ENCODE results near the gene METTL9.

DNA sequence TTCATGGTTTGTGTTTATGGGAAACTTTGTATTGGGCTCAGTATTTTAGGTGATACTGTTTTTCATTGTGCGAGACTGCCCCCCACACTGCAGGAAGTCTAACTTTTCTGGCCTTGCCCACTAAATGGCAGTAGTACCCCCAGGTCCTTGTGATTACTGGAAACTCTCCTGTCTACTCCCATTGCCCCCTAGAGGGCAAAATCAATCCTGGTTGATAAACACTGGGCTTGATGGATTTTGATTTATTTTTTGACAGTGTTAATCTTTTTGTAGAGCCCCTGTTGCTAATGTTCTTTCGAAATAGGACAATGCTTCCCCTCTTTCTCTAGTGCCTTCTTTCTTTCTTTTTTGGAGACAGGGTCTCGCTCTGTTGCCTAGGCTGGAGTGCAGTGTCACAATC is 15.5 kb downstream of the METTL9 start:
- TF ChIP-seq, protein P1, sequence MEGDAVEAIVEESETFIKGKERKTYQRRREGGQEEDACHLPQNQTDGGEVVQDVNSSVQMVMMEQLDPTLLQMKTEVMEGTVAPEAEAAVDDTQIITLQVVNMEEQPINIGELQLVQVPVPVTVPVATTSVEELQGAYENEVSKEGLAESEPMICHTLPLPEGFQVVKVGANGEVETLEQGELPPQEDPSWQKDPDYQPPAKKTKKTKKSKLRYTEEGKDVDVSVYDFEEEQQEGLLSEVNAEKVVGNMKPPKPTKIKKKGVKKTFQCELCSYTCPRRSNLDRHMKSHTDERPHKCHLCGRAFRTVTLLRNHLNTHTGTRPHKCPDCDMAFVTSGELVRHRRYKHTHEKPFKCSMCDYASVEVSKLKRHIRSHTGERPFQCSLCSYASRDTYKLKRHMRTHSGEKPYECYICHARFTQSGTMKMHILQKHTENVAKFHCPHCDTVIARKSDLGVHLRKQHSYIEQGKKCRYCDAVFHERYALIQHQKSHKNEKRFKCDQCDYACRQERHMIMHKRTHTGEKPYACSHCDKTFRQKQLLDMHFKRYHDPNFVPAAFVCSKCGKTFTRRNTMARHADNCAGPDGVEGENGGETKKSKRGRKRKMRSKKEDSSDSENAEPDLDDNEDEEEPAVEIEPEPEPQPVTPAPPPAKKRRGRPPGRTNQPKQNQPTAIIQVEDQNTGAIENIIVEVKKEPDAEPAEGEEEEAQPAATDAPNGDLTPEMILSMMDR (IDR thresholded peaks at IDR 0.05) = no peak
- TF ChIP-seq POLR2A (IDR thresholded peaks at IDR 0.05) = no peak
